GM21529 (cell line): Measurements from ENCODE around the gene KHDC3L.
A peak's percentile ranks its signal among the peaks of the same experiment; 100 is the strongest.
"Not testable (repeated sequence)": the region's sequence is repeated elsewhere in the genome, so short reads cannot be mapped to it uniquely, and the experiment has no call there.

Experiments
- ATAC-seq: cut with Tn5 transposase; IDR thresholded peaks from one replicate; pipeline ENCODE4 v1.9.1; 2021; ENCODE audit not compliant: unreplicated experiment

The KHDC3L gene

GRCh38 chr6:73369157-73369556 is 6.7 kb downstream of the KHDC3L start:
- ATAC-seq: no peak

- ATAC-seq: no peak
These were observed 7.1 kb downstream of the KHDC3L start, which contains the start of gene OOEP for GRCh38 chr6:73369563-73369962. TSS of gene OOEP (minus strand) at chr6:73369897. CDS start at chr6:73369792, 105 bp downstream.

GRCh38 chr6:73371984-73372383 is 9.5 kb downstream of the KHDC3L start:
- ATAC-seq: no peak

GRCh38 chr6:73372516-73372915 is 10.1 kb downstream of the KHDC3L start:
- ATAC-seq: no peak

GRCh38 chr6:73375216-73375615 is 12.8 kb downstream of the KHDC3L start:
- ATAC-seq: no peak

- no peak for ATAC-seq
These were observed 14.8 kb downstream of the KHDC3L start for GRCh38 chr6:73377225-73377624.

GRCh38 chr6:73381531-73381930 is 19.1 kb downstream of the KHDC3L start:
- ATAC-seq: not testable (repeated sequence)

- no peak for ATAC-seq
These were observed 20.1 kb downstream of the KHDC3L start for GRCh38 chr6:73382462-73383113.

- ATAC-seq: peak; percentile 24
These were observed 26.0 kb downstream of the KHDC3L start for GRCh38 chr6:73388433-73388799.

- ATAC-seq: peak; percentile 86
These were observed 26.5 kb downstream of the KHDC3L start for GRCh38 chr6:73388800-73389512.

GRCh38 chr6:73389854-73390253 is 27.4 kb downstream of the KHDC3L start:
- ATAC-seq: no peak

- ATAC-seq: no peak
These were observed 29.2 kb downstream of the KHDC3L start for GRCh38 chr6:73391675-73392074.

GRCh38 chr6:73392188-73392587 is 29.7 kb downstream of the KHDC3L start:
- ATAC-seq: not testable (repeated sequence)

- no peak for ATAC-seq
These were observed 30.8 kb downstream of the KHDC3L start for GRCh38 chr6:73393278-73393677.

- ATAC-seq: no peak
These were observed 32.3 kb downstream of the KHDC3L start, which contains the start of gene DDX43 for GRCh38 chr6:73394577-73395354. TSS of gene DDX43 (plus strand) at chr6:73394828. CDS start at chr6:73394906, 78 bp downstream.

GRCh38 chr6:73395875-73396274 is 33.4 kb downstream of the KHDC3L start:
- ATAC-seq: no peak

- no peak for ATAC-seq
These were observed 38.2 kb downstream of the KHDC3L start for GRCh38 chr6:73400656-73401055.

GRCh38 chr6:73409395-73409794 is 46.9 kb downstream of the KHDC3L start:
- no peak for ATAC-seq

- no peak for ATAC-seq
These were observed 50.6 kb downstream of the KHDC3L start for GRCh38 chr6:73413102-73413501.
